Uterus (tissue), 2 donors: ENCODE results near the gene PCNX2.

Source experiments
- POLR2A ChIP-seq, 2 donors: fragments of 450-650 bp; IDR thresholded peaks; one replicate each; pipeline ENCODE4 v1.6.1; 2016; ENCODE audit warnings: antibody characterized with exemption in 2 of 2, mild to moderate bottlenecking in 1 of 2, moderate library complexity in 1 of 2
- TF ChIP-seq, protein P1 (sequence below), 4 experiments: fragments of 200-600 bp in 2 of 4; fragments of 450-650 bp in 2 of 4; sonication (generic) in 2 of 4; IDR thresholded peaks; one replicate each; pipeline ENCODE4 v1.5.1; 2016 to 2019; ENCODE audit warnings: antibody characterized with exemption in 4 of 4, mild to moderate bottlenecking in 2 of 4, moderate library complexity in 1 of 4

DNA sequence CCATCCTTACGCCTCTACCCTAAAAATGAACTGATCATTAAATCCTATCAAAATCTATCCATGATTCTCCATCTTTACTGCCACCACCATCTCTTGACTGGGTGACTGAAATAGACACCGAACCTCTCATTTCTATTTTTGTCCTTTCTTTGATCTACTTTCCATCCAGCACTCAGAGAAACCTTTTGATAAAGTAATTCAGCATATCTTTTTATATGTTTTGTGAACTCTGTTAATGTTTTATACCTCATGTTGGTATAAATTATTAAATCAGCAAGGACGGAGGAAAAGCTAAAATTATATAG lies 13.0 kb downstream of the PCNX2 start:
- TF ChIP-seq, protein P1, sequence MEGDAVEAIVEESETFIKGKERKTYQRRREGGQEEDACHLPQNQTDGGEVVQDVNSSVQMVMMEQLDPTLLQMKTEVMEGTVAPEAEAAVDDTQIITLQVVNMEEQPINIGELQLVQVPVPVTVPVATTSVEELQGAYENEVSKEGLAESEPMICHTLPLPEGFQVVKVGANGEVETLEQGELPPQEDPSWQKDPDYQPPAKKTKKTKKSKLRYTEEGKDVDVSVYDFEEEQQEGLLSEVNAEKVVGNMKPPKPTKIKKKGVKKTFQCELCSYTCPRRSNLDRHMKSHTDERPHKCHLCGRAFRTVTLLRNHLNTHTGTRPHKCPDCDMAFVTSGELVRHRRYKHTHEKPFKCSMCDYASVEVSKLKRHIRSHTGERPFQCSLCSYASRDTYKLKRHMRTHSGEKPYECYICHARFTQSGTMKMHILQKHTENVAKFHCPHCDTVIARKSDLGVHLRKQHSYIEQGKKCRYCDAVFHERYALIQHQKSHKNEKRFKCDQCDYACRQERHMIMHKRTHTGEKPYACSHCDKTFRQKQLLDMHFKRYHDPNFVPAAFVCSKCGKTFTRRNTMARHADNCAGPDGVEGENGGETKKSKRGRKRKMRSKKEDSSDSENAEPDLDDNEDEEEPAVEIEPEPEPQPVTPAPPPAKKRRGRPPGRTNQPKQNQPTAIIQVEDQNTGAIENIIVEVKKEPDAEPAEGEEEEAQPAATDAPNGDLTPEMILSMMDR (IDR thresholded peaks at IDR 0.05), result no peak
- no peak for TF ChIP-seq POLR2A (IDR thresholded peaks at IDR 0.05)
